Upper lobe of left lung (tissue), 4 donors: Measurements from ENCODE around the gene SLC29A3.

Experiments used
- CTCF ChIP-seq, 6 experiments: fragments of 450-650 bp in 4 of 6; fragments of 200-600 bp in 2 of 6; sonication (generic) in 2 of 6; IDR thresholded peaks; one replicate each; pipeline ENCODE4 v1.5.1; 2016 to 2019; ENCODE audit warnings: antibody characterized with exemption in 6 of 6
- EP300 ChIP-seq, 4 donors: sonication (generic); formaldehyde crosslinking; IDR thresholded peaks; one replicate each; pipeline ENCODE4 v1.5.1; 2017; ENCODE audit warnings: antibody characterized with exemption in 4 of 4, control low read depth in 2 of 4
- POLR2A ChIP-seq, 4 donors: fragments of 450-650 bp; IDR thresholded peaks; one replicate each; pipeline ENCODE4 v1.5.1; 2016 to 2017; ENCODE audit warnings: antibody characterized with exemption in 4 of 4, mild to moderate bottlenecking in 2 of 4

GRCh38 chr10:71316786-71317160 lies 2.3 kb upstream of the SLC29A3 start:
- TF ChIP-seq EP300 (IDR thresholded peaks at IDR 0.05) = no peak
- TF ChIP-seq CTCF (IDR thresholded peaks at IDR 0.05) = no peak
- TF ChIP-seq POLR2A (IDR thresholded peaks at IDR 0.05) = no peak
